GM06990 (cell line): ENCODE results near the gene MCM8.
"Not testable (repeated sequence)": the region's sequence is repeated elsewhere in the genome, so short reads cannot be mapped to it uniquely, and the experiment has no call there.

Experiments
- DNase-seq: peaks from one replicate; pipeline ENCODE4 v3.0.0-alpha.2; 2011; ENCODE audit not compliant: insufficient read length; ENCODE audit errors: extremely low read depth
- H3K27me3 ChIP-seq: replicated peaks from 2 replicates; pipeline ENCODE4 v1.6.0; 2011; ENCODE audit warnings: low read length; ENCODE audit not compliant: control insufficient read depth, insufficient read depth
- H3K36me3 ChIP-seq: 2 replicates; pipeline ENCODE4 v1.5.1; 2011; ENCODE audit warnings: low read length; ENCODE audit not compliant: control insufficient read depth, insufficient read depth
- H3K4me3 ChIP-seq: replicated peaks from 2 replicates; pipeline ENCODE4 v1.5.1; 2011; ENCODE audit warnings: low read depth, mild to moderate bottlenecking, control low read depth, low read length
- CTCF ChIP-seq: IDR thresholded peaks from 2 replicates; pipeline ENCODE4 v1.5.1; 2011; ENCODE audit warnings: low read length, control low read depth, mild to moderate bottlenecking, inconsistent platforms; ENCODE audit not compliant: insufficient read depth, poor library complexity, severe bottlenecking

MCM8 gene

GRCh38 chr20:6030453-6031080 lies 80.1 kb downstream of the MCM8 start:
- no peak for TF ChIP-seq CTCF
- H3K36me3 ChIP-seq = peaks cover 8% of the 10 kb centered on the region
- no peak for DNase-seq

GRCh38 chr20:6032907-6033306 lies 82.5 kb downstream of the MCM8 start:
- H3K4me3 ChIP-seq, DNase-seq, H3K27me3 ChIP-seq, H3K36me3 ChIP-seq: not testable (repeated sequence)

More at GRCh38 chr20:6030453-6031080, 80.1 kb downstream of the MCM8 start:
- Histone ChIP-seq H3K27me3 (no peaks in the 10 kb centered on the region), H3K4me3 (no peak overlapping the region)

GRCh38 chr20:6034134-6034969 lies 83.9 kb downstream of the MCM8 start:
- H3K36me3 ChIP-seq = peaks cover 9% of the 10 kb centered on the region
- TF ChIP-seq CTCF = no peak
- no peaks in the 10 kb centered on the region for H3K27me3 ChIP-seq
- no peak for DNase-seq
- no peak overlapping the region for H3K4me3 ChIP-seq

GRCh38 chr20:6036213-6036612 lies 85.8 kb downstream of the MCM8 start:
- DNase-seq = no peak
- H3K4me3 ChIP-seq = no peak overlapping the region
- H3K36me3 ChIP-seq = peaks cover 12% of the 10 kb centered on the region
- no peaks in the 10 kb centered on the region for H3K27me3 ChIP-seq
- no peak for TF ChIP-seq CTCF

- DNase-seq = no peak
- TF ChIP-seq CTCF = no peak
- Histone ChIP-seq H3K27me3 (no peaks in the 10 kb centered on the region), H3K4me3 (no peak overlapping the region), H3K36me3 (peaks cover 12% of the 10 kb centered on the region)
Measured at GRCh38 chr20:6037082-6037481, 86.6 kb downstream of the MCM8 start.

- TF ChIP-seq CTCF = no peak
- no peak overlapping the region for H3K4me3 ChIP-seq
- peaks cover 12% of the 10 kb centered on the region for H3K36me3 ChIP-seq
- no peak for DNase-seq
- no peaks in the 10 kb centered on the region for H3K27me3 ChIP-seq
Measured at GRCh38 chr20:6038256-6038655, 87.8 kb downstream of the MCM8 start.
